Sigmoid colon (tissue), 4 donors: ENCODE results near the gene CYP11A1.

Source experiments
- EP300 ChIP-seq, 4 donors: sonication (generic); formaldehyde crosslinking; IDR thresholded peaks; one replicate each; pipeline ENCODE4 v1.6.1; 2017; ENCODE audit warnings: antibody characterized with exemption in 4 of 4
- POLR2A ChIP-seq, 2 donors: fragments of 450-650 bp; IDR thresholded peaks; one replicate each; pipeline ENCODE4 v1.6.1; 2016; ENCODE audit warnings: antibody characterized with exemption in 2 of 2, mild to moderate bottlenecking in 2 of 2, moderate library complexity in 2 of 2
- TF ChIP-seq, protein P1 (sequence below), 4 experiments: fragments of 450-650 bp in 3 of 4; fragments of 200-600 bp in 1 of 4; IDR thresholded peaks; one replicate each; pipeline ENCODE4 v1.5.1; 2016 to 2019; ENCODE audit warnings: antibody characterized with exemption in 4 of 4, mild to moderate bottlenecking in 3 of 4, moderate library complexity in 2 of 4

DNA sequence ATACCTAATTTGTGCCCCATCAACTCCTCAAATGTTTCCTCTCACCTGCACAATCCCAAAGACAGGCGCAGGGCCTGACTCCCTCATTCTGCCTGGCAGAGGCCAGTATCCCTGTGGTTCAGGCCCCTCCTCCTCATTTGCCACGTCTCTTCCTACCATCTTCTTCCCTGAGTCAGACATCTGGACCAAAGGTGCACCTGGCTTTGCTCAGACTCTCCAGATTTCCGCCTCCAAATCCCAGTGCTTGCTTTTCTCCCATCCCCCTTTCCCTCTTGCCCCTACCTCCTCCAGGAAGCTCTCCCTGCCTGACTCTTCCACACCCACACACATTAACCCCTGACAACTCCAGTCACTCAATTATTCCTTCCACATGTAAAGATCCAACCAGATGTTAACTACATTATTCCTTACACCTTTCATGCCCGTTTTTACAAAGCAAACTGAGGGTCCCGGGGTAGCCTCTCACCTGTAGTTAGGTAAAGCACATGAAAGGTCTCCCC, 46.7 kb upstream of the CYP11A1 start:
- TF ChIP-seq, protein P1, sequence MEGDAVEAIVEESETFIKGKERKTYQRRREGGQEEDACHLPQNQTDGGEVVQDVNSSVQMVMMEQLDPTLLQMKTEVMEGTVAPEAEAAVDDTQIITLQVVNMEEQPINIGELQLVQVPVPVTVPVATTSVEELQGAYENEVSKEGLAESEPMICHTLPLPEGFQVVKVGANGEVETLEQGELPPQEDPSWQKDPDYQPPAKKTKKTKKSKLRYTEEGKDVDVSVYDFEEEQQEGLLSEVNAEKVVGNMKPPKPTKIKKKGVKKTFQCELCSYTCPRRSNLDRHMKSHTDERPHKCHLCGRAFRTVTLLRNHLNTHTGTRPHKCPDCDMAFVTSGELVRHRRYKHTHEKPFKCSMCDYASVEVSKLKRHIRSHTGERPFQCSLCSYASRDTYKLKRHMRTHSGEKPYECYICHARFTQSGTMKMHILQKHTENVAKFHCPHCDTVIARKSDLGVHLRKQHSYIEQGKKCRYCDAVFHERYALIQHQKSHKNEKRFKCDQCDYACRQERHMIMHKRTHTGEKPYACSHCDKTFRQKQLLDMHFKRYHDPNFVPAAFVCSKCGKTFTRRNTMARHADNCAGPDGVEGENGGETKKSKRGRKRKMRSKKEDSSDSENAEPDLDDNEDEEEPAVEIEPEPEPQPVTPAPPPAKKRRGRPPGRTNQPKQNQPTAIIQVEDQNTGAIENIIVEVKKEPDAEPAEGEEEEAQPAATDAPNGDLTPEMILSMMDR (IDR thresholded peaks at IDR 0.05) = no peak
- TF ChIP-seq EP300 (IDR thresholded peaks at IDR 0.05) (no peak), POLR2A (IDR thresholded peaks at IDR 0.05) (no peak)
